Fibroblast of skin of right biceps (primary cell): ENCODE results near the gene MCUB.
"Not testable (repeated sequence)": the region's sequence is repeated elsewhere in the genome, so short reads cannot be mapped to it uniquely, and the experiment has no call there.

Source experiments
- DNase-seq: peaks from one replicate; pipeline ENCODE4 v3.0.0-alpha.2; 2013

The MCUB gene

GRCh38 chr4:109631532-109632108, 71.6 kb downstream of the MCUB start:
- no peak for DNase-seq

GRCh38 chr4:109640644-109641043, 80.6 kb downstream of the MCUB start:
- no peak for DNase-seq

GRCh38 chr4:109645874-109646710, 86.0 kb downstream of the MCUB start:
- DNase-seq: no peak

GRCh38 chr4:109648266-109648996, 88.4 kb downstream of the MCUB start:
- no peak for DNase-seq

- DNase-seq: no peak
These were observed 89.0 kb downstream of the MCUB start for GRCh38 chr4:109648997-109649575.

- no peak for DNase-seq
These were observed 89.8 kb downstream of the MCUB start for GRCh38 chr4:109649872-109650271.

- no peak for DNase-seq
These were observed 95.3 kb downstream of the MCUB start for GRCh38 chr4:109655396-109655795.

- no peak for DNase-seq
These were observed 97.9 kb downstream of the MCUB start for GRCh38 chr4:109657854-109658418.

GRCh38 chr4:109658871-109659410, 98.9 kb downstream of the MCUB start:
- DNase-seq: no peak

- DNase-seq: no peak
These were observed 102.1 kb downstream of the MCUB start for GRCh38 chr4:109662116-109662515.

- no peak for DNase-seq
These were observed 102.7 kb downstream of the MCUB start for GRCh38 chr4:109662771-109663170.

- no peak for DNase-seq
These were observed 105.9 kb downstream of the MCUB start for GRCh38 chr4:109665783-109666485.

GRCh38 chr4:109671350-109671749, 111.3 kb downstream of the MCUB start:
- DNase-seq: no peak

- no peak for DNase-seq
These were observed 112.3 kb downstream of the MCUB start for GRCh38 chr4:109672169-109672930.

- no peak for DNase-seq
These were observed 113.3 kb downstream of the MCUB start for GRCh38 chr4:109673303-109673702.

- no peak for DNase-seq
These were observed 115.1 kb downstream of the MCUB start for GRCh38 chr4:109675181-109675580.

- no peak for DNase-seq
These were observed 115.8 kb downstream of the MCUB start for GRCh38 chr4:109675843-109676242.

GRCh38 chr4:109676886-109677285, 116.8 kb downstream of the MCUB start:
- no peak for DNase-seq

GRCh38 chr4:109678472-109678871, 118.4 kb downstream of the MCUB start:
- DNase-seq: not testable (repeated sequence)

GRCh38 chr4:109678925-109679324, 118.9 kb downstream of the MCUB start:
- DNase-seq: not testable (repeated sequence)

GRCh38 chr4:109682875-109683274, 122.8 kb downstream of the MCUB start:
- no peak for DNase-seq
